Measurements from ENCODE around the gene CHSY3.

CHSY3 gene

GRCh38 chr5:129912601-129913255, 8.5 kb downstream of the CHSY3 start:
- H3K27ac ChIP-seq: no peak overlapping the region
- CTCF ChIA-PET: no interaction called here
- no peak for TF ChIP-seq CTCF (conservative IDR thresholded peaks at IDR 0.05; ENCODE audit: low read depth)
- DNase-seq (ENCODE audit: low spot score): no peak
- POLR2A ChIA-PET (ENCODE audit: low non-redundant PET): no interaction called here

GRCh38 chr5:129915415-129915814, 11.2 kb downstream of the CHSY3 start:
- TF ChIP-seq CTCF (conservative IDR thresholded peaks at IDR 0.05; ENCODE audit: low read depth): no peak
- DNase-seq (ENCODE audit: low spot score): no peak
- ChIA-PET POLR2A (ENCODE audit: low non-redundant PET) (no interaction called here), CTCF (no interaction called here)
- no peak overlapping the region for H3K27ac ChIP-seq

GRCh38 chr5:129917224-129917623, 13.0 kb downstream of the CHSY3 start:
- TF ChIP-seq CTCF (conservative IDR thresholded peaks at IDR 0.05; ENCODE audit: low read depth): no peak
- DNase-seq (ENCODE audit: low spot score): no peak
- CTCF ChIA-PET: no interaction called here
- POLR2A ChIA-PET (ENCODE audit: low non-redundant PET): no interaction called here
- H3K27ac ChIP-seq: no peak overlapping the region

- no peak for DNase-seq (ENCODE audit: low spot score)
- H3K27ac ChIP-seq: no peak overlapping the region
- CTCF ChIA-PET: interaction anchor here (0.6 kb wide), 1 partner anchor 167 kb away, joined by 4 read pairs; no protein-coding TSS in a partner anchor
- POLR2A ChIA-PET (ENCODE audit: low non-redundant PET): no interaction called here
- TF ChIP-seq CTCF (conservative IDR thresholded peaks at IDR 0.05; ENCODE audit: low read depth): no peak
These were observed 16.9 kb downstream of the CHSY3 start for GRCh38 chr5:129921204-129921603.

GRCh38 chr5:129930221-129930620, 26.0 kb downstream of the CHSY3 start:
- no peak for DNase-seq (ENCODE audit: low spot score)
- H3K27ac ChIP-seq: no peak overlapping the region
- no peak for TF ChIP-seq CTCF (conservative IDR thresholded peaks at IDR 0.05; ENCODE audit: low read depth)
- CTCF ChIA-PET: interaction anchor here (0.6 kb wide), 2 partner anchors 144 to 1139 kb away, joined by 3 to 5 read pairs; no protein-coding TSS in a partner anchor
- POLR2A ChIA-PET (ENCODE audit: low non-redundant PET): interaction anchor here (0.6 kb wide), 1 partner anchor 38 kb away, joined by 5 read pairs; no protein-coding TSS in a partner anchor

GRCh38 chr5:129935626-129936025, 31.4 kb downstream of the CHSY3 start:
- TF ChIP-seq CTCF (conservative IDR thresholded peaks at IDR 0.05; ENCODE audit: low read depth): no peak
- CTCF ChIA-PET: interaction anchor here (0.6 kb wide), 1 partner anchor 803 kb away, joined by 4 read pairs; no protein-coding TSS in a partner anchor
- no peak overlapping the region for H3K27ac ChIP-seq
- POLR2A ChIA-PET (ENCODE audit: low non-redundant PET): no interaction called here
- DNase-seq (ENCODE audit: low spot score): no peak
